ENCODE results near the gene ABI3.

DNA sequence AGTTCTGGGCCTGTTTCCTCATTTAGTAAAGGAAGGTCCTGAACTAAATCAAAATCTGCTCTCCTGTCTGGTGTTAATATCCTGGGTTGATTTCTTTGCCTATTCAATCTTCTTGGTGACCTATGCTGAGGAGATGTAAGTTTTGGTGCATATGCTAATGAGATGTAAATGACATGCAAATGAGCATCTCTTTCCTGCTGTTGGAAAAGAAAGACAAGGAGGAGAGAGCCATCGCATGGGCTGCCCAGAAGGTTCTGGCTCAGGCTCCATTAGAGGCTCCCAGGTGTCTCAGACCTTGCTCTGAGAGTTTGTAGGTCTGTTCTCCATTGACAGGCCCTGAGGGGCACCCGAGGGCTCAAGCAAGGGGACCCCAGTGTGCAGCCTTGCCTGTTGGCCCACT is 3.3 kb downstream of the ABI3 start:
- TF ChIP-seq CTCF (IDR thresholded peaks at IDR 0.05) (no peak), POLR2AphosphoS5 (IDR thresholded peaks at IDR 0.05) (no peak)

All from gastroesophageal sphincter (tissue), 3 donors.